Cardiac muscle cell (in vitro differentiated cells and primary cell): ENCODE measurements around the gene EIF4E. TPM values are rescaled to one million over a fixed set of nuclear protein-coding genes. Genes with fewer than 3 reads are reported as not detected.
A peak's percentile ranks its signal among the peaks of the same experiment; 100 is the strongest.
"Not testable (repeated sequence)": the region's sequence is repeated elsewhere in the genome, so short reads cannot be mapped to it uniquely, and the experiment has no call there.

Experiments
- DNase-seq, 2 donors: peaks; one replicate each; pipeline versions ENCODE4 v3.0.0 to v3.0.0-alpha.2; 2010 to 2017; ENCODE audit warnings: low read depth in 1 of 2, low spot score in 1 of 2
- H3K27ac ChIP-seq: fragments of 200-600 bp; sonication (generic); 2 replicates; pipeline ENCODE4 v1.5.1; 2016
- H3K27me3 ChIP-seq: fragments of 200-600 bp; sonication (generic); 2 replicates; pipeline ENCODE4 v1.6.0; 2016; ENCODE audit warnings: control low read depth
- H3K36me3 ChIP-seq: fragments of 200-600 bp; sonication (generic); 2 replicates; pipeline ENCODE4 v1.5.1; 2016; ENCODE audit warnings: control low read depth
- H3K4me1 ChIP-seq: fragments of 200-600 bp; sonication (generic); 2 replicates; pipeline ENCODE4 v1.8.1; 2017; ENCODE audit warnings: low read depth, mild to moderate bottlenecking, mixed run types
- H3K4me3 ChIP-seq: fragments of 200-600 bp; sonication (generic); 2 replicates; pipeline ENCODE4 v1.5.1; 2016; ENCODE audit warnings: mild to moderate bottlenecking
- H3K9me3 ChIP-seq: fragments of 200-600 bp; sonication (generic); 2 replicates; pipeline ENCODE4 v1.5.1; 2017; ENCODE audit warnings: low read depth, mild to moderate bottlenecking, control low read depth
- polyA plus RNA-seq: library from polyadenylated mRNA; unstranded; fragments of >200 nt; fragmentation: Nextera tagmentation; extraction: Ambion mirVana; gene quantifications from 2 replicates; pipeline ENCODE4 v1.2.1, GENCODE V29; 2016
- total RNA-seq: library from RNA; depleted of rRNA; stranded (reverse); fragments of >200 nt; gene quantifications from 2 replicates; pipeline ENCODE4 v1.2.3, GENCODE V29; 2016
- TF ChIP-seq, protein P1 (sequence below): IDR thresholded peaks from 2 replicates; pipeline ENCODE4 v1.5.1; 2012; ENCODE audit warnings: low read depth, mild to moderate bottlenecking, low read length

Gene EIF4E
- total and polyA plus RNA-seq, 2 experiments from 2014 or later, result 119 to 143 TPM

DNA sequence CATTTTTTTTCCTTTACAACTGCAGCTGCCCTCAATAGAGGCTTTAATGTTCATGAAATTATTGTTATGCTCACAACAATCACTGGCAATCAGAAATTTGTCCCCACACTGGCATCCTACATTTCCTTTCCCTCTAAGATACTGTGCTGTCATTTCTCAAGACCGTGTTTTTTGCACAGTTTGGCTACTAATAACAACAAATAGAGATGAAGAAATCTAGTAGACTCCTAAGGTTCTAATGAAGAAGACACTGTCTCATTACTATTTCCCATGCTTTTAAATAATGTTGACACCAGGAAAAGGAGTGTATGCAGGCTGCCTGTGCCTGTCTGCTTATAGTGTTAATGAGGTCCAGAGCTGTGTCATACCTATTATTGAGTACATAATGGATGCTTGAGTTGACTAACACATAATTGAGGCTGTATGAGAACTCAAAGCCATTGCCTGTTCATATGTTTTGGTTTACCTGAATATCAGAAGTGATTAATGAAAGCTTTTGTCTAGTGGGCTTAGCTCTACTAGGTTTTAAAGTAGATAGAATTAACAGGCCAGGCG is 1.5 kb upstream of the EIF4E start:
- Histone ChIP-seq H3K9me3 (no peaks in the 10 kb centered on the region), H3K27ac (no peak overlapping the region), H3K27me3 (no peaks in the 10 kb centered on the region), H3K36me3 (no peaks in the 10 kb centered on the region), H3K4me1 (peaks cover 4% of the 10 kb centered on the region), H3K4me3 (no peak overlapping the region)
- no peak for DNase-seq
- TF ChIP-seq, protein P1, sequence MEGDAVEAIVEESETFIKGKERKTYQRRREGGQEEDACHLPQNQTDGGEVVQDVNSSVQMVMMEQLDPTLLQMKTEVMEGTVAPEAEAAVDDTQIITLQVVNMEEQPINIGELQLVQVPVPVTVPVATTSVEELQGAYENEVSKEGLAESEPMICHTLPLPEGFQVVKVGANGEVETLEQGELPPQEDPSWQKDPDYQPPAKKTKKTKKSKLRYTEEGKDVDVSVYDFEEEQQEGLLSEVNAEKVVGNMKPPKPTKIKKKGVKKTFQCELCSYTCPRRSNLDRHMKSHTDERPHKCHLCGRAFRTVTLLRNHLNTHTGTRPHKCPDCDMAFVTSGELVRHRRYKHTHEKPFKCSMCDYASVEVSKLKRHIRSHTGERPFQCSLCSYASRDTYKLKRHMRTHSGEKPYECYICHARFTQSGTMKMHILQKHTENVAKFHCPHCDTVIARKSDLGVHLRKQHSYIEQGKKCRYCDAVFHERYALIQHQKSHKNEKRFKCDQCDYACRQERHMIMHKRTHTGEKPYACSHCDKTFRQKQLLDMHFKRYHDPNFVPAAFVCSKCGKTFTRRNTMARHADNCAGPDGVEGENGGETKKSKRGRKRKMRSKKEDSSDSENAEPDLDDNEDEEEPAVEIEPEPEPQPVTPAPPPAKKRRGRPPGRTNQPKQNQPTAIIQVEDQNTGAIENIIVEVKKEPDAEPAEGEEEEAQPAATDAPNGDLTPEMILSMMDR, result no peak

DNA sequence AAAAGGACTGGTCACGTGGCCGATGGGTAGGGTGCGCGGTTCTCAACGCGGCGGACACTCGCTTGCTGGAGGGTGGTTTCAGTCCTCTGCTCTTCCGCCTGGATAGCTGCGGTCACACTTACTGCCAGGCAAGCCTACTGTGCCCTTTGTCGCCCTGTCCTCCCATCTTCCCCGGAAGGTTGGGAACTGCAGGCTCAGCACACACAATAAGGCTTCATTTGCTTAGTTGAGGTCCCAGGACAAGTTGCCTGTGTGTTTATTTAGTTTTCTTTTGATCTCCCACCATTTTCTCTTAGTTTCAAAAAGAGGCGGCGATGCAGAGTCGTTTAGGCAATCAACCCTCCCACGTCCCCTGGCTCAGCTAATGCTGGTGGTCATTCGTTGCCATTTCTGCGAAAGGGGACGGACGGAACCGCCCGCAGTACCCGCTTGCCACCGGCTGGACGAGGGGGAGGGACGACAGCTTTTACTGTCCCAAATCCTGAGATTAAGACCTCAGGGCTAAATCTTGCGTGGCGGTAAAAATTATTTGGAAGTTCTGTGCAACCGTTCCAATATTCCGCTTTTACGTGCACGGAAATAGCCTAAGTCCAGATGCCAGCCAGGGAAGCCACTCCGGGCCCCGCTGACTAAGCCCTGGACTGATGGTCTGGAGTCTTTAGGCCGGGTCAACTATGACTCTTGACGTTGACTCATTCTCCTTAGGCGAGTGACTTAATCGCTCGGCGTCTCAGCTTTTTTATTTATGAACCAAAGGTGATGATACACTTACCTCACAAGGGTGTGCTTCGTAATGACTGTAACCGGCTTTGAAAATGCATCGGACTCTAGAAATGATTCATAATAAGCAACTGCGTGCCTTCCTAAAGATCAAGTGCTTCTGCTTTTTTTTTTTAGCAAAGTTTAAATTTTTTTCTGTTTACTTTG is 671 bp upstream of the EIF4E start:
- H3K4me1 ChIP-seq, result peaks cover 4% of the 10 kb centered on the region
- H3K4me3 ChIP-seq, result peak overlapping the region; percentile 96
- TF ChIP-seq, protein P1, result peak; percentile 2
- H3K27ac ChIP-seq, result peak overlapping the region; percentile 70
- H3K36me3 ChIP-seq, result no peaks in the 10 kb centered on the region
- H3K27me3 ChIP-seq, result no peaks in the 10 kb centered on the region
- DNase-seq, result peak in 1 of 2 donors; percentile 86
- H3K9me3 ChIP-seq, result no peaks in the 10 kb centered on the region

DNA sequence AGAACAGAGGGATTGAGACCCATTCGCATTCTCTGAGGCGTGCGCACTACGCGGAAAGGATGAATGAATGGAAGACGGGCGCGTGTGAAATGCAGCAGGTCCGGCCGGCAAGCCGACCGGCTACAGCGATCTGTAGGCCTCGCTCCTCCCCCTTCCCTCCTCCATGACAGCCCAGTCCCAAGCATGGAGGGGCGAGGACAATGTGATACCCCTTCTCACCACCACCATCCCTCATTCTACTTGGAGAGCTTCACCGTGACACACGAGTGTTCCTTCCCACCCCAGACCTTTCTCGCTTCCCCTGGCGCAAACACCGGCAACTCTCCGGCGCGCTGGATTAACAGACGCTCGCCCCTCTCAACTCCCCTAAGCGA is 815 bp downstream of the EIF4E start:
- H3K27me3 ChIP-seq, result no peaks in the 10 kb centered on the region
- peak overlapping the region; percentile 96 for H3K4me3 ChIP-seq
- no peaks in the 10 kb centered on the region for H3K36me3 ChIP-seq
- TF ChIP-seq, protein P1, result no peak
- peak; percentile 83 to 84 for DNase-seq
- H3K27ac ChIP-seq, result peak overlapping the region; percentile 93
- peaks cover 4% of the 10 kb centered on the region for H3K4me1 ChIP-seq
- no peaks in the 10 kb centered on the region for H3K9me3 ChIP-seq

DNA sequence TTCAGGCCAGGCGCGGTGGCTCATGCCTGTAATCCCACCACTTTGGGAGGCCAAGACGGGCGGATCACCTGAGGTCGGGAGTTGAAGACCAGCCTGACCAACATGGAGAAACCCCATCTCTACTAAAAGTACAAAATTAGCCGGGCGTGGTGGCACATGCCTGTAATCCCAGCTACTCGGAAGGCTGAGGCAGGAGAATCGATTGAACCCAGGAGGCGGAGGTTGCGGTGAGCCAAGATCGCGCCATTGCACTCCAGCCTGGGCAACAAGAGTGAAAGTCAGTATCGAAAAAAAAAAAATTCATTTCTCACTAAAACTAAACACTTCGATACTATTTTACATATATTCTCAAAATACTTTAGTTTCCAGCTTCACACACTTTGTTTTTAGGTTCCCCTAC is 2.7 kb downstream of the EIF4E start:
- DNase-seq, H3K4me1 ChIP-seq, H3K9me3 ChIP-seq, H3K27me3 ChIP-seq, H3K27ac ChIP-seq, H3K36me3 ChIP-seq, H3K4me3 ChIP-seq: not testable (repeated sequence)

DNA sequence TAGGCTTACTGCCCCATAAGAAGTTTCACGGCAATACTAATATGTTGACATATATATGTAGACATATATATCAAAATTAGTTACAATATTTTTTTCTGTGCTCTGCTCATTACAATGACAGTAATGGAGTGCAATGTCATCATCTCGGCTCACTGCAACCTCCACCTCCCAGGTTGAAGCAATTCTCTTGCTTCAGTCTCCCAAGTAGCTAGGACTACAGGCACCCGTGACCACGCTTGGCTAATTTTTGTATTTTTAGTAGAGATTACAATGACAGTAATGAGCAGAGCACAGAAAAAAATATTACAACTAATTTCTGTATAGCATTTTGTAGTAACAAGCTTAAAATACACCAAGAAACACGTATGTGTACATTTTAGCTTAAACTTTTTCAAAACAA is 7.6 kb downstream of the EIF4E start:
- no peaks in the 10 kb centered on the region for H3K27me3 ChIP-seq
- TF ChIP-seq, protein P1, result no peak
- H3K4me1 ChIP-seq, result no peaks in the 10 kb centered on the region
- no peak overlapping the region for H3K27ac ChIP-seq
- no peaks in the 10 kb centered on the region for H3K9me3 ChIP-seq
- H3K36me3 ChIP-seq, result peaks cover 12% of the 10 kb centered on the region
- no peak for DNase-seq
- no peak overlapping the region for H3K4me3 ChIP-seq

DNA sequence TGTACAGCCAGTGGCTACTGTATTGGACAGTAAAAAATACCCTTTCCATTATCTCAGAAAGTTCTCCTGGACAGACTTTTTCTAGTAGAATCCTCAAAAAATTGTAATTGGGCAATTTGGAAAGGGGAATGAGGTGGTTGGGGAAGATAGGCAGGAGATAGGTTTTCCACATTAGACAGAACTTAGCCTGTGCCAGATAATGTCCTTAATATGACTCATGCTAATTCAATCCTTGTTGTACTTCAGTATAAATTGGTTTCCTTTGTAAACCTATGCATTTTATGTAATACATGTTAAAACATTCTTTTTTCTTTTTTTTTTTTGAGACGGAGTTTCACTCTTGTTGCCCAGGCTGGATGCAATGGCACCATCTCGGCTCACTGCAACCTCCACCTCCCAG is 8.9 kb downstream of the EIF4E start:
- no peaks in the 10 kb centered on the region for H3K9me3 ChIP-seq
- H3K27ac ChIP-seq, result no peak overlapping the region
- H3K4me1 ChIP-seq, result no peaks in the 10 kb centered on the region
- no peak overlapping the region for H3K4me3 ChIP-seq
- H3K27me3 ChIP-seq, result no peaks in the 10 kb centered on the region
- peak in 1 of 2 donors; percentile 69 for DNase-seq
- peaks cover 12% of the 10 kb centered on the region for H3K36me3 ChIP-seq
- TF ChIP-seq, protein P1, result no peak

DNA sequence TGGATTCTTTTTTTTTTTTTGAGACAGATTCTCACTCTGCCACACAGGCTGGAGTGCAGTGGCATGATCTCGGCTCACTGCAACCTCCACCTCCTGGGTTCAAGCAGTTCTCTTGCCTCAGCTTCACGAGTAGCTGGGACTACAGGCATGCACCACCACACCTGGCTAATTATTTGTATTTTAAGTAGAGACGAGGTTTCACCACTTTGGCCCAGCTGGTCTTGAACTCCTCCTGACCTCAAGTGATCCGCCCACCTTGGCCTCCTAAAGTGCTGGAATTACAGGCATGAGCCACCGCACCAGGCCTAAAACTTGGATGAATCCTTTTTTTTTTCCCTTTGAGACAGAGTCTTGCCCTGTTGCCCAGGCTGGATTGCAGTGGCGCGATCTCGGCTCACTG is 18.2 kb downstream of the EIF4E start:
- not testable (repeated sequence) for H3K27ac ChIP-seq, DNase-seq, H3K4me3 ChIP-seq, H3K9me3 ChIP-seq, H3K36me3 ChIP-seq, H3K27me3 ChIP-seq, H3K4me1 ChIP-seq
